HEK293T (cell line): ENCODE measurements around the gene PCNX3.

Experiments used
- ARNT ChIP-seq: fragments of 450-650 bp; IDR thresholded peaks from 2 replicates; pipeline ENCODE4 v1.6.1; 2017; ENCODE audit warnings: mild to moderate bottlenecking
- BHLHE40 ChIP-seq: fragments of 450-650 bp; IDR thresholded peaks from 2 replicates; pipeline ENCODE4 v1.6.1; 2016; ENCODE audit warnings: mild to moderate bottlenecking, moderate library complexity, borderline replicate concordance
- CTBP1 ChIP-seq: fragments of 450-650 bp; IDR thresholded peaks from 2 replicates; pipeline ENCODE4 v1.6.1; 2016; ENCODE audit warnings: borderline replicate concordance
- FOXA1 ChIP-seq: fragments of 450-650 bp; IDR thresholded peaks from 2 replicates; pipeline ENCODE4 v1.6.1; 2016; ENCODE audit warnings: mild to moderate bottlenecking
- FOXK2 ChIP-seq: fragments of 450-650 bp; IDR thresholded peaks from 2 replicates; pipeline ENCODE4 v1.6.1; 2016; ENCODE audit warnings: mild to moderate bottlenecking
- FOXM1 ChIP-seq: fragments of 450-650 bp; IDR thresholded peaks from 2 replicates; pipeline ENCODE4 v1.6.1; 2017; ENCODE audit warnings: mild to moderate bottlenecking, borderline replicate concordance
- HDGF ChIP-seq: fragments of 450-650 bp; IDR thresholded peaks from 2 replicates; pipeline ENCODE4 v1.6.1; 2017; ENCODE audit warnings: antibody characterized with exemption, borderline replicate concordance
- NFRKB ChIP-seq: fragments of 450-650 bp; IDR thresholded peaks from 2 replicates; pipeline ENCODE4 v1.6.1; 2016; ENCODE audit warnings: mild to moderate bottlenecking, moderate library complexity
- PKNOX1 ChIP-seq: fragments of 450-650 bp; IDR thresholded peaks from 2 replicates; pipeline ENCODE4 v1.6.1; 2016
- SP1 ChIP-seq: fragments of 450-650 bp; IDR thresholded peaks from 2 replicates; pipeline ENCODE4 v1.6.1; 2017
- SUZ12 ChIP-seq: fragments of 450-650 bp; IDR thresholded peaks from 2 replicates; pipeline ENCODE4 v1.6.1; 2016; ENCODE audit warnings: mild to moderate bottlenecking
- ZNF384 ChIP-seq: fragments of 450-650 bp; IDR thresholded peaks from 2 replicates; pipeline ENCODE4 v1.6.1; 2016

GRCh38 chr11:65660038-65660437, 44.5 kb downstream of the PCNX3 start:
- TF ChIP-seq ZNF384 = no peak
- TF ChIP-seq SP1 = no peak
- no peak for TF ChIP-seq CTBP1
- no peak for TF ChIP-seq BHLHE40
- TF ChIP-seq SUZ12 = no peak
- no peak for TF ChIP-seq FOXM1
- TF ChIP-seq ARNT = no peak
- no peak for TF ChIP-seq PKNOX1
- TF ChIP-seq HDGF = no peak
- TF ChIP-seq FOXA1 = no peak
- no peak for TF ChIP-seq NFRKB
- no peak for TF ChIP-seq FOXK2
